SW 1271 (cell line): ENCODE data around the gene ADARB2.

Experiments used
- DNase-seq, 2 experiments: peaks; one replicate each; lab custom pipeline; 2025; lab: John Stamatoyannopoulos, UW

The ADARB2 gene

GRCh38 chr10:1613511-1613910 lies 123.8 kb downstream of the ADARB2 start:
- DNase-seq, result no peak

- no peak for DNase-seq
Observed at GRCh38 chr10:1612908-1613307, 124.4 kb downstream of the ADARB2 start.

- DNase-seq, result no peak
Observed at GRCh38 chr10:1611936-1612550, 125.3 kb downstream of the ADARB2 start.

GRCh38 chr10:1610986-1611770 lies 126.1 kb downstream of the ADARB2 start:
- no peak for DNase-seq

GRCh38 chr10:1609648-1609970 lies 127.7 kb downstream of the ADARB2 start:
- DNase-seq, result no peak

GRCh38 chr10:1608851-1609647 lies 128.3 kb downstream of the ADARB2 start:
- no peak for DNase-seq

GRCh38 chr10:1608408-1608807 lies 128.9 kb downstream of the ADARB2 start:
- no peak for DNase-seq

- no peak for DNase-seq
Observed at GRCh38 chr10:1607466-1607865, 129.9 kb downstream of the ADARB2 start.

- DNase-seq, result no peak
Observed at GRCh38 chr10:1605999-1606940, 131.1 kb downstream of the ADARB2 start.

- no peak for DNase-seq
Observed at GRCh38 chr10:1605121-1605520, 132.2 kb downstream of the ADARB2 start.

GRCh38 chr10:1604246-1604645 lies 133.1 kb downstream of the ADARB2 start:
- DNase-seq, result no peak

GRCh38 chr10:1603181-1603580 lies 134.1 kb downstream of the ADARB2 start:
- no peak for DNase-seq

GRCh38 chr10:1602037-1602484 lies 135.3 kb downstream of the ADARB2 start:
- no peak for DNase-seq

- DNase-seq, result no peak
Observed at GRCh38 chr10:1601406-1601805, 135.9 kb downstream of the ADARB2 start.

- no peak for DNase-seq
Observed at GRCh38 chr10:1600861-1601260, 136.5 kb downstream of the ADARB2 start.

GRCh38 chr10:1598393-1599153 lies 138.8 kb downstream of the ADARB2 start:
- no peak for DNase-seq

- no peak for DNase-seq
Observed at GRCh38 chr10:1597370-1598146, 139.8 kb downstream of the ADARB2 start.

GRCh38 chr10:1596482-1597099 lies 140.7 kb downstream of the ADARB2 start:
- DNase-seq, result no peak

GRCh38 chr10:1595726-1596125 lies 141.6 kb downstream of the ADARB2 start:
- no peak for DNase-seq

GRCh38 chr10:1595242-1595600 lies 142.1 kb downstream of the ADARB2 start:
- no peak for DNase-seq
